Chondrocyte (in vitro differentiated cells): ENCODE data around the gene CPB1. TPM values are rescaled to one million over a fixed set of nuclear protein-coding genes. Genes with fewer than 3 reads are reported as not detected.

Experiments used
- DNase-seq: peaks from one replicate; pipeline ENCODE4 v3.0.0; 2021; ENCODE audit warnings: mixed read lengths, low spot score
- H3K27ac Mint-ChIP-seq: one replicate; pipeline ENCODE4 v1.8.0; 2021; ENCODE audit warnings: mild to moderate bottlenecking, moderate library complexity, mixed read lengths; ENCODE audit not compliant: unreplicated experiment
- H3K27me3 Mint-ChIP-seq: 2 replicates; pipeline ENCODE4 v1.8.0; 2021; ENCODE audit warnings: low read depth, mixed read lengths
- H3K36me3 Mint-ChIP-seq: 2 replicates; pipeline ENCODE4 v1.8.0; 2021; ENCODE audit warnings: low read depth, mixed read lengths
- H3K4me1 Mint-ChIP-seq: 2 replicates; pipeline ENCODE4 v1.8.0; 2021; ENCODE audit warnings: low read depth, mild to moderate bottlenecking, mixed read lengths
- H3K4me3 Mint-ChIP-seq: one replicate; pipeline ENCODE4 v1.8.0; 2021; ENCODE audit warnings: mild to moderate bottlenecking, moderate library complexity, mixed read lengths; ENCODE audit not compliant: unreplicated experiment
- H3K9me3 Mint-ChIP-seq: 2 replicates; pipeline ENCODE4 v1.8.0; 2021; ENCODE audit warnings: low read depth, mixed read lengths
- total RNA-seq: library from RNA; stranded (reverse); gene quantifications from 3 replicates; pipeline ENCODE4 v1.2.1, GENCODE V29; 2021
- TF ChIP-seq, protein P1 (sequence below): fragments of 200-600 bp; sonication (generic); IDR thresholded peaks from 2 replicates; pipeline ENCODE4 v1.5.0; 2021; ENCODE audit warnings: antibody characterized with exemption, mild to moderate bottlenecking, moderate library complexity

Gene CPB1
- total RNA-seq, 1 donor from 2014 or later = not detected

DNA sequence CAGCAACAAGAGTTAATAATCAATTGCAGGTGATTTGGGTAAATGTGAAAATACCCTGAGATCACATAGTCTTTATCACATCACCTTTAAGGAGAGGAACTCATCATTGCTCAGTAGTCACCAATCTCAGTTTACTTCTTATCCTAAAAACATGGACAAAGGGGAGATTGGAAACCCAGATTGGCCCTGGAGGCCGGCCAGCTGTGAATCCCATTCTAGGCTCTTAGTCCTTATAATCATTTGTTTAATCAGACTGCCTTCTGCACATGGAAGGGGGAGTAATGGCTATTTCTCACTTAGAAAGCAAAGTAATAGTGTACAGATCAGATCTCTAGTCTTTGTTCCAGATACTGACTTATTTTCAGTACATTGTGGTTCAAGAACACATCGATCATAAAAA lies 37.2 kb upstream of the CPB1 start:
- no peaks in the 10 kb centered on the region for H3K36me3 Mint-ChIP-seq
- TF ChIP-seq, protein P1, sequence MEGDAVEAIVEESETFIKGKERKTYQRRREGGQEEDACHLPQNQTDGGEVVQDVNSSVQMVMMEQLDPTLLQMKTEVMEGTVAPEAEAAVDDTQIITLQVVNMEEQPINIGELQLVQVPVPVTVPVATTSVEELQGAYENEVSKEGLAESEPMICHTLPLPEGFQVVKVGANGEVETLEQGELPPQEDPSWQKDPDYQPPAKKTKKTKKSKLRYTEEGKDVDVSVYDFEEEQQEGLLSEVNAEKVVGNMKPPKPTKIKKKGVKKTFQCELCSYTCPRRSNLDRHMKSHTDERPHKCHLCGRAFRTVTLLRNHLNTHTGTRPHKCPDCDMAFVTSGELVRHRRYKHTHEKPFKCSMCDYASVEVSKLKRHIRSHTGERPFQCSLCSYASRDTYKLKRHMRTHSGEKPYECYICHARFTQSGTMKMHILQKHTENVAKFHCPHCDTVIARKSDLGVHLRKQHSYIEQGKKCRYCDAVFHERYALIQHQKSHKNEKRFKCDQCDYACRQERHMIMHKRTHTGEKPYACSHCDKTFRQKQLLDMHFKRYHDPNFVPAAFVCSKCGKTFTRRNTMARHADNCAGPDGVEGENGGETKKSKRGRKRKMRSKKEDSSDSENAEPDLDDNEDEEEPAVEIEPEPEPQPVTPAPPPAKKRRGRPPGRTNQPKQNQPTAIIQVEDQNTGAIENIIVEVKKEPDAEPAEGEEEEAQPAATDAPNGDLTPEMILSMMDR = no peak
- DNase-seq = no peak
- H3K27ac Mint-ChIP-seq = no peak overlapping the region
- H3K9me3 Mint-ChIP-seq = no peaks in the 10 kb centered on the region
- H3K4me3 Mint-ChIP-seq = no peak overlapping the region
- H3K4me1 Mint-ChIP-seq = peaks cover 29% of the 10 kb centered on the region
- H3K27me3 Mint-ChIP-seq = no peaks in the 10 kb centered on the region

GRCh38 chr3:148790851-148791735 lies 36.5 kb upstream of the CPB1 start:
- H3K36me3 Mint-ChIP-seq = no peaks in the 10 kb centered on the region
- TF ChIP-seq, protein P1 = no peak
- no peaks in the 10 kb centered on the region for H3K9me3 Mint-ChIP-seq
- peaks cover 29% of the 10 kb centered on the region for H3K4me1 Mint-ChIP-seq
- no peaks in the 10 kb centered on the region for H3K27me3 Mint-ChIP-seq
- no peak overlapping the region for H3K4me3 Mint-ChIP-seq
- no peak for DNase-seq
- no peak overlapping the region for H3K27ac Mint-ChIP-seq

GRCh38 chr3:148791920-148792319 lies 35.7 kb upstream of the CPB1 start:
- peaks cover 27% of the 10 kb centered on the region for H3K4me1 Mint-ChIP-seq
- H3K9me3 Mint-ChIP-seq = no peaks in the 10 kb centered on the region
- no peak for DNase-seq
- H3K4me3 Mint-ChIP-seq = no peak overlapping the region
- TF ChIP-seq, protein P1 = no peak
- H3K36me3 Mint-ChIP-seq = no peaks in the 10 kb centered on the region
- H3K27me3 Mint-ChIP-seq = no peaks in the 10 kb centered on the region
- no peak overlapping the region for H3K27ac Mint-ChIP-seq

DNA sequence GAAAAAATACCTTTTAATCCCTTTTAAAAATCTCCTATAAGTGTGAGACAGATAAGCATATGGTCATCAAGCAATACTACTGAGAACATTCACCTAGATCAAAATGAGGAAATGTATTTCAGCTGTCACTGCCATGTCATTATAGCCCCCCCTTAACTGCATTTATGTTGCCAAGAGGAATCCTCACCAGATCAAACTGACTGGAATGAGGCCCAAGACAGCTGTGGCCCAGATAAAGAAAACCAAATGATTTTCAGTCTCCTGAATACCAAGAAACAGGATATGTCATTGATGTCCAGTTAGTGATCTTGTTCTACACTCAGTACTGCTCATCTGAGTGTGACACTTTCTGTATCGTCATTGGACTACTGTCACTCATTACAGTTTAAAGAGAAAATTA lies 35.1 kb upstream of the CPB1 start:
- DNase-seq = no peak
- TF ChIP-seq, protein P1 = no peak
- Mint-ChIP-seq H3K9me3 (no peaks in the 10 kb centered on the region), H3K4me3 (no peak overlapping the region), H3K27ac (no peak overlapping the region), H3K27me3 (no peaks in the 10 kb centered on the region), H3K36me3 (no peaks in the 10 kb centered on the region), H3K4me1 (peaks cover 21% of the 10 kb centered on the region)

GRCh38 chr3:148796799-148797198 lies 30.8 kb upstream of the CPB1 start:
- no peak for DNase-seq
- H3K36me3 Mint-ChIP-seq = no peaks in the 10 kb centered on the region
- peaks cover 6% of the 10 kb centered on the region for H3K9me3 Mint-ChIP-seq

More at GRCh38 chr3:148796799-148797198, 30.8 kb upstream of the CPB1 start:
- Mint-ChIP-seq H3K4me3 (no peak overlapping the region), H3K27ac (no peak overlapping the region), H3K27me3 (no peaks in the 10 kb centered on the region), H3K4me1 (peaks cover 3% of the 10 kb centered on the region)
- TF ChIP-seq, protein P1 = no peak
